HepG2 (cell line): ENCODE data around the gene ITPK1. TPM values are rescaled to one million over a fixed set of nuclear protein-coding genes. Genes with fewer than 3 reads are reported as not detected.

Source experiments
- ATAC-seq: fragments of 200-7000 bp; cut with Tn5 transposase; 3 replicates; pipeline ENCODE4 v1.9.1; 2020; ENCODE audit warnings: mild to moderate bottlenecking, moderate library complexity
- BruUV-seq: library from RNA; stranded (reverse); fragments of 400-500 nt; replicated peaks from 2 replicates; lab custom pipeline; 2021; lab: Mats Ljungman, UMichigan
- CTCF ChIA-PET: fragments of 300-600 bp; formaldehyde crosslinking; extraction: SDS; loops from one replicate; lab custom pipeline; 2021; ENCODE audit warnings: low total read pairs, inconsistent platforms, low intra/inter-chr PET ratio; lab: Yijun Ruan, JAX
- POLR2A ChIA-PET: fragments of 350-600 bp; sonication (Branson Sonifier 250); formaldehyde crosslinking; loops from one replicate; lab custom pipeline; 2020; ENCODE audit warnings: antibody characterized with exemption, inconsistent platforms; lab: Yijun Ruan, JAX
- DNase-seq: peaks from one replicate; pipeline ENCODE4 v3.0.0-alpha.2; 2015; ENCODE audit warnings: low spot score
- FAIRE-seq: peaks from 3 replicates; lab custom pipeline; 2011; peaks lifted over from hg19 to GRCh38; lab: Jason Lieb, UNC
- H2AFZ ChIP-seq: one replicate; pipeline ENCODE4 v1.6.1; 2011; ENCODE audit warnings: low read length, inconsistent platforms
- H3K27ac ChIP-seq: fragments of 300-600 bp; 3 replicates; pipeline ENCODE4 v1.8.0; 2011; ENCODE audit warnings: mixed run types, mild to moderate bottlenecking, mixed read lengths, low read length, inconsistent platforms; ENCODE audit not compliant: insufficient read depth; ENCODE audit errors: extremely low read length
- H3K27me3 ChIP-seq, 2 experiments: fragments of 200-600 bp in 1 of 2; 2 replicates in 1 of 2; 3 replicates in 1 of 2; pipeline versions ENCODE4 v1.6.0 to v1.8.0; 2011; ENCODE audit warnings: low read length in 2 of 2, mild to moderate bottlenecking in 2 of 2, moderate library complexity in 2 of 2, inconsistent platforms in 1 of 2; ENCODE audit not compliant: insufficient read depth in 2 of 2, control insufficient read depth in 1 of 2
- H3K36me3 ChIP-seq, 2 experiments: fragments of 200-600 bp in 1 of 2; replicated peaks in 1 of 2; 2 replicates in 1 of 2; 3 replicates in 1 of 2; pipeline versions ENCODE4 v1.5.1 to v1.8.0; 2011; ENCODE audit warnings: low read length in 2 of 2, inconsistent platforms in 1 of 2; ENCODE audit not compliant: insufficient read depth in 2 of 2, control insufficient read depth in 1 of 2
- H3K4me1 ChIP-seq: 2 replicates; pipeline ENCODE4 v1.5.1; 2012; ENCODE audit warnings: low read length, inconsistent platforms; ENCODE audit not compliant: insufficient read depth
- H3K4me2 ChIP-seq: 2 replicates; pipeline ENCODE4 v1.6.0; 2011; ENCODE audit warnings: low read depth, low read length, inconsistent platforms
- H3K4me3 ChIP-seq, 3 experiments: fragments of 200-600 bp in 1 of 3; sonication (generic), shearing (Covaris generic) in 1 of 3; replicated peaks in 1 of 3; 2 replicates each; pipeline ENCODE4 v1.5.1; 2011 to 2016; ENCODE audit warnings: low read length in 3 of 3, inconsistent platforms in 2 of 3, low read depth in 2 of 3, mild to moderate bottlenecking in 2 of 3, control low read depth in 1 of 3, mixed read lengths in 1 of 3; ENCODE audit not compliant: insufficient read depth in 1 of 3
- H3K79me2 ChIP-seq: one replicate; pipeline ENCODE4 v1.6.1; 2011; ENCODE audit warnings: low read length, inconsistent platforms; ENCODE audit not compliant: insufficient read depth
- H3K9ac ChIP-seq: 2 replicates; pipeline ENCODE4 v1.6.0; 2011; ENCODE audit warnings: mild to moderate bottlenecking, low read depth, low read length, inconsistent platforms; ENCODE audit not compliant: insufficient read depth
- H3K9me3 ChIP-seq: 2 replicates; pipeline ENCODE4 v1.5.1; 2012; ENCODE audit warnings: mild to moderate bottlenecking, low read length
- H4K20me1 ChIP-seq: 2 replicates; pipeline ENCODE4 v1.6.0; 2011; ENCODE audit warnings: inconsistent platforms, mild to moderate bottlenecking, low read length, moderate library complexity; ENCODE audit not compliant: insufficient read depth
- NRL ChIP-seq: sonication (generic); formaldehyde crosslinking; IDR thresholded peaks from 2 replicates; pipeline ENCODE4 v1.5.0; 2020; ENCODE audit warnings: missing genetic modification reagents, mild to moderate bottlenecking, moderate library complexity, borderline replicate concordance
- RFX1 ChIP-seq: fragments of 450-650 bp; IDR thresholded peaks from 2 replicates; pipeline ENCODE4 v1.6.1; 2017
- RFX3 ChIP-seq: IDR thresholded peaks from 2 replicates; pipeline ENCODE4 v1.6.1; 2016; ENCODE audit warnings: missing biosample characterization, missing genetic modification reagents
- RFX5 ChIP-seq: IDR thresholded peaks from 2 replicates; pipeline ENCODE4 v1.6.1; 2011; ENCODE audit warnings: low read depth, low read length, improper control_type of control experiment
- ZNF790 ChIP-seq: sonication (generic); formaldehyde crosslinking; IDR thresholded peaks from 2 replicates; pipeline ENCODE4 v1.8.0; 2022; ENCODE audit warnings: missing genetic modification reagents, mild to moderate bottlenecking, borderline replicate concordance
- ZNF83 ChIP-seq: sonication (generic); formaldehyde crosslinking; IDR thresholded peaks from 2 replicates; pipeline ENCODE4 v1.4.0; 2020; ENCODE audit warnings: missing genetic modification reagents, mild to moderate bottlenecking, borderline replicate concordance
- WGBS: methylation state at CpG from one replicate; pipeline ENCODE4 v1.1.6; 2017; ENCODE audit warnings: low lambda C conversion rate; 5-methylcytosine and 5-hydroxymethylcytosine counted together
- in situ Hi-C: cut with HindIII; loops from 2 replicates; pipeline ENCODE4 v1.10.0; 2017; ENCODE audit warnings: low pct_unique_long_range_greater_than_20kb; ENCODE audit not compliant: extremely low pct_ligation_motif_present
- intact Hi-C: fragments of 100-400 bp; cut with micrococcal nuclease; formaldehyde crosslinking; loops from one replicate; pipeline ENCODE4 v1.10.0; 2022; ENCODE audit not compliant: unreplicated experiment
- polyA plus RNA-seq, 8 experiments: library from polyadenylated mRNA; depleted of rRNA in 3 of 8; stranded (reverse) in 7 of 8; unstranded in 1 of 8; fragments of >200 nt; fragmentation: Illumina TruSeq in 4 of 8; extraction: Trizol in 4 of 8; gene quantifications; 2 replicates each; pipeline versions ENCODE4 v1.2.1 to v1.2.3, GENCODE V29; 2011 to 2016; ENCODE audit warnings: low read depth in 4 of 8, missing spikeins in 1 of 8, mixed read lengths in 1 of 8; ENCODE audit not compliant: insufficient read depth in 1 of 8
- total RNA-seq, 5 experiments: library from RNA; depleted of rRNA; stranded (reverse); fragments of >200 nt; fragmentation: Illumina TruSeq; extraction: Trizol; gene quantifications; 2 replicates each; pipeline ENCODE4 v1.2.3, GENCODE V29; 2016; ENCODE audit warnings: low read depth in 1 of 5
- TF ChIP-seq, protein P1 (sequence below): sonication (generic); formaldehyde crosslinking; IDR thresholded peaks from 2 replicates; pipeline ENCODE4 v1.4.0; 2020; ENCODE audit warnings: mild to moderate bottlenecking, missing genetic modification reagents

ITPK1 gene
- total and polyA plus RNA-seq, 2 of the 13 experiments (the other 11 are each of a cell fraction or from before 2014, with no cell fraction given): 20.5 to 47.5 TPM

DNA sequence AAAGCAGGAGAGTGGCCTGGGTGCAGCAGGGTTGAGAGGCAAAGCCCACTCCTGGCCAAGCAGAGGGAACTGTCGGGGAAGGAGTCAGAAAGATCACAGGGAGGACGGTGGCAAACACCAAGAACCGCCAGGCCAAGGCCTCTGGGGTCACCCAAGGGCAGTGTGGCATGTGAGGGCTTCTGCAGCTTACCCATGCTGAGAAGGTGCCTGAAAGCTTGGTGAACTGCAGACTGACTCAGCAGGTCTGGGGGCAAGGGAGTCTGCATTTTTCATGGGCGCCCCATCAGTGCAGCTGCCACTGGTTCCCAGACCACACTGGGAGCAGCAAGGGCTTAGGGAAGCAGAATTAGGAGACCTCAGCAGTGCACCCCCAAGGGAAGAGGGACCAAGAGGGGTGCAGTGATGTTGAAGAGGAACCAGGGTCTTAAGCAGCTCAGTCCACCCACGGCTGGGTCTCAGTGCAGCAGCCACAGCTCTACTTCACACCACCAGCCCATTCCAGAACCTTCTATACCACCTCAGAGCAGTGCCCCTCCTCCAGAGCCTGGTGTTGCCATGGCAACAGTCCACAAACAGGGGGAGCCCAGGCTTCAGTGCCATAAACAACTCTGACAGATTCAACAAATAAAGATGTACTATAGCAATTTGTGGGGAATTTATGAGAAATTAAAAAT lies 59.4 kb downstream of the ITPK1 start:
- TF ChIP-seq ZNF790 (no peak), RFX5 (peak; percentile 53; the same call in 1 of the 2 replicates), NRL (no peak), RFX1 (peak; percentile 72), ZNF83 (CRISPR knock-in tag) (no peak), RFX3 (CRISPR knock-in tag) (peak; percentile 66; the same call in 1 of the 2 replicates)
- TF ChIP-seq, protein P1, sequence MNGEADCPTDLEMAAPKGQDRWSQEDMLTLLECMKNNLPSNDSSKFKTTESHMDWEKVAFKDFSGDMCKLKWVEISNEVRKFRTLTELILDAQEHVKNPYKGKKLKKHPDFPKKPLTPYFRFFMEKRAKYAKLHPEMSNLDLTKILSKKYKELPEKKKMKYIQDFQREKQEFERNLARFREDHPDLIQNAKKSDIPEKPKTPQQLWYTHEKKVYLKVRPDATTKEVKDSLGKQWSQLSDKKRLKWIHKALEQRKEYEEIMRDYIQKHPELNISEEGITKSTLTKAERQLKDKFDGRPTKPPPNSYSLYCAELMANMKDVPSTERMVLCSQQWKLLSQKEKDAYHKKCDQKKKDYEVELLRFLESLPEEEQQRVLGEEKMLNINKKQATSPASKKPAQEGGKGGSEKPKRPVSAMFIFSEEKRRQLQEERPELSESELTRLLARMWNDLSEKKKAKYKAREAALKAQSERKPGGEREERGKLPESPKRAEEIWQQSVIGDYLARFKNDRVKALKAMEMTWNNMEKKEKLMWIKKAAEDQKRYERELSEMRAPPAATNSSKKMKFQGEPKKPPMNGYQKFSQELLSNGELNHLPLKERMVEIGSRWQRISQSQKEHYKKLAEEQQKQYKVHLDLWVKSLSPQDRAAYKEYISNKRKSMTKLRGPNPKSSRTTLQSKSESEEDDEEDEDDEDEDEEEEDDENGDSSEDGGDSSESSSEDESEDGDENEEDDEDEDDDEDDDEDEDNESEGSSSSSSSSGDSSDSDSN (CRISPR knock-in tag): 0 out of 2 replicates have a peak, but pooled peaks have one; percentile 5
- no peak for DNase-seq
- Histone ChIP-seq H3K4me2 (no peak overlapping the region), H3K79me2 (no peaks in the 10 kb centered on the region), H3K9ac (no peak overlapping the region), H3K36me3 (no peaks in the 10 kb centered on the region), H3K9me3 (no peaks in the 10 kb centered on the region), H4K20me1 (0 out of 2 replicates have a peak, but pooled peaks cover 4% of the 10 kb centered on the region), H3K4me1 (peaks cover 47% of the 10 kb centered on the region), H3K4me3 (no peak overlapping the region), H3K27me3 (no peaks in the 10 kb centered on the region), H3K27ac (peak overlapping the region; percentile 22), H2AFZ (no peak overlapping the region)
- no TSS peak for BruUV-seq
- no peak for ATAC-seq
- no peak for FAIRE-seq
- CTCF ChIA-PET: no interaction called here
- 82% methylated on average over 4 of the region's 5 CpGs for WGBS
- intact Hi-C loops: no loop called here
- in situ Hi-C loops: no loop called here
- POLR2A ChIA-PET: interaction anchor here (1.0 kb wide), 1 partner anchor 21 kb away, joined by 3 read pairs; no protein-coding TSS in a partner anchor
